ENCODE data around the gene DBNL.

The DBNL gene

DNA sequence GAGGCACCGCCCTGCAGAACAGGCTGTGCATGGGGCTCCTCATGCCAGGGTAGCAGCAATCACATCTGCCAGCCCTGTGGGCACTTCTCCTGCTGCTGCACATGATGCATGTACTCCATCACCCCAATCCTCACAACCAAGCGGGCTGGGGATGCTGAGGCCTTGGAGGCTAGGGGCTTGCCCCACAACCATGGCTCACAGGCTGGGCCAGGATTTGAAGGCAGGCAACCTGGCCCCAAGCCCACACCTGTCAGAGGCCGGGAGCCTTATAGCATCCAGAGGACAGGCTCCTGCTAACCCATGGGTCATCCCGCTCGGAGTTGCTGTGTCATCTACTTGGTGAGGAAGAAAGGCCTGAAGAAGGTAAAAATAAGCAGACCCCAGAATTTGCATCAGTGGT lies 35.6 kb downstream of the DBNL start:
- Histone ChIP-seq H3K27me3 (ENCODE audit: insufficient read depth, low read length, poor library complexity) (no peaks in the 10 kb centered on the region), H3K4me1 (ENCODE audit: control insufficient read depth, low read depth, low read length) (no peaks in the 10 kb centered on the region), H3K79me1 (ENCODE audit: low read length) (no peaks in the 10 kb centered on the region), H2BK15ac (replicated peaks; ENCODE audit: low read depth) (no peak overlapping the region), H2BK5ac (ENCODE audit: low read length) (no peak overlapping the region), H3K18ac (ENCODE audit: low read length) (no peak overlapping the region), H3K4me3 (ENCODE audit: low read length) (no peak overlapping the region), H3K4ac (ENCODE audit: low read depth, low read length) (no peak overlapping the region), H3K27ac (ENCODE audit: low read depth, low read length) (no peak overlapping the region), H2AK5ac (ENCODE audit: low read length) (no peak overlapping the region), H4K5ac (ENCODE audit: low read length) (no peak overlapping the region), H3K36me3 (ENCODE audit: control insufficient read depth, insufficient read depth, low read length) (peaks cover 3% of the 10 kb centered on the region), H4K8ac (ENCODE audit: low read depth, low read length) (no peak overlapping the region), H3K56ac (ENCODE audit: low read length) (no peak overlapping the region), H2BK120ac (ENCODE audit: low read depth, low read length) (no peak overlapping the region), H3K9ac (ENCODE audit: low read length) (no peak overlapping the region), H3K4me2 (ENCODE audit: low read length) (no peak overlapping the region), H3K79me2 (ENCODE audit: control insufficient read depth, insufficient read depth, low read length) (no peaks in the 10 kb centered on the region), H3K23ac (ENCODE audit: low read length) (no peak overlapping the region)
- WGBS (ENCODE audit: extremely low coverage, insufficient coverage, low lambda C conversion rate), result no CpG with 5 or more reads among the region's 5 CpGs
- DNase-seq, result no peak

- Histone ChIP-seq H4K5ac (ENCODE audit: low read length) (no peak overlapping the region), H3K36me3 (ENCODE audit: control insufficient read depth, insufficient read depth, low read length) (peaks cover 3% of the 10 kb centered on the region), H3K79me2 (ENCODE audit: control insufficient read depth, insufficient read depth, low read length) (no peaks in the 10 kb centered on the region), H3K23ac (ENCODE audit: low read length) (no peak overlapping the region), H3K27me3 (ENCODE audit: insufficient read depth, low read length, poor library complexity) (no peaks in the 10 kb centered on the region), H3K4ac (ENCODE audit: low read depth, low read length) (no peak overlapping the region), H3K4me2 (ENCODE audit: low read length) (no peak overlapping the region), H4K8ac (ENCODE audit: low read depth, low read length) (no peak overlapping the region), H3K56ac (ENCODE audit: low read length) (no peak overlapping the region), H3K18ac (ENCODE audit: low read length) (no peak overlapping the region), H3K79me1 (ENCODE audit: low read length) (no peaks in the 10 kb centered on the region), H2BK5ac (ENCODE audit: low read length) (no peak overlapping the region), H2AK5ac (ENCODE audit: low read length) (no peak overlapping the region), H2BK15ac (replicated peaks; ENCODE audit: low read depth) (no peak overlapping the region), H3K4me1 (ENCODE audit: control insufficient read depth, low read depth, low read length) (no peaks in the 10 kb centered on the region), H2BK120ac (ENCODE audit: low read depth, low read length) (no peak overlapping the region), H3K9ac (ENCODE audit: low read length) (no peak overlapping the region), H3K4me3 (ENCODE audit: low read length) (no peak overlapping the region), H3K27ac (ENCODE audit: low read depth, low read length) (no peak overlapping the region)
- no CpG with 5 or more reads among the region's 11 CpGs for WGBS (ENCODE audit: extremely low coverage, insufficient coverage, low lambda C conversion rate)
- DNase-seq, result no peak
Observed at GRCh38 chr7:44080686-44081265, 36.3 kb downstream of the DBNL start.

GRCh38 chr7:44081266-44081748 lies 36.8 kb downstream of the DBNL start:
- Histone ChIP-seq H3K4ac (ENCODE audit: low read depth, low read length) (no peak overlapping the region), H3K4me1 (ENCODE audit: control insufficient read depth, low read depth, low read length) (no peaks in the 10 kb centered on the region), H3K36me3 (ENCODE audit: control insufficient read depth, insufficient read depth, low read length) (peaks cover 3% of the 10 kb centered on the region), H3K79me2 (ENCODE audit: control insufficient read depth, insufficient read depth, low read length) (no peaks in the 10 kb centered on the region), H3K23ac (ENCODE audit: low read length) (no peak overlapping the region), H3K18ac (ENCODE audit: low read length) (no peak overlapping the region), H2BK120ac (ENCODE audit: low read depth, low read length) (no peak overlapping the region), H3K27me3 (ENCODE audit: insufficient read depth, low read length, poor library complexity) (no peaks in the 10 kb centered on the region), H3K79me1 (ENCODE audit: low read length) (no peaks in the 10 kb centered on the region), H3K4me2 (ENCODE audit: low read length) (no peak overlapping the region), H3K27ac (ENCODE audit: low read depth, low read length) (no peak overlapping the region), H4K5ac (ENCODE audit: low read length) (no peak overlapping the region), H2BK5ac (ENCODE audit: low read length) (no peak overlapping the region), H4K8ac (ENCODE audit: low read depth, low read length) (no peak overlapping the region), H2AK5ac (ENCODE audit: low read length) (no peak overlapping the region), H2BK15ac (replicated peaks; ENCODE audit: low read depth) (no peak overlapping the region), H3K56ac (ENCODE audit: low read length) (no peak overlapping the region), H3K4me3 (ENCODE audit: low read length) (no peak overlapping the region), H3K9ac (ENCODE audit: low read length) (no peak overlapping the region)
- no peak for DNase-seq
- WGBS (ENCODE audit: extremely low coverage, insufficient coverage, low lambda C conversion rate), result no CpG with 5 or more reads among the region's 9 CpGs

DNA sequence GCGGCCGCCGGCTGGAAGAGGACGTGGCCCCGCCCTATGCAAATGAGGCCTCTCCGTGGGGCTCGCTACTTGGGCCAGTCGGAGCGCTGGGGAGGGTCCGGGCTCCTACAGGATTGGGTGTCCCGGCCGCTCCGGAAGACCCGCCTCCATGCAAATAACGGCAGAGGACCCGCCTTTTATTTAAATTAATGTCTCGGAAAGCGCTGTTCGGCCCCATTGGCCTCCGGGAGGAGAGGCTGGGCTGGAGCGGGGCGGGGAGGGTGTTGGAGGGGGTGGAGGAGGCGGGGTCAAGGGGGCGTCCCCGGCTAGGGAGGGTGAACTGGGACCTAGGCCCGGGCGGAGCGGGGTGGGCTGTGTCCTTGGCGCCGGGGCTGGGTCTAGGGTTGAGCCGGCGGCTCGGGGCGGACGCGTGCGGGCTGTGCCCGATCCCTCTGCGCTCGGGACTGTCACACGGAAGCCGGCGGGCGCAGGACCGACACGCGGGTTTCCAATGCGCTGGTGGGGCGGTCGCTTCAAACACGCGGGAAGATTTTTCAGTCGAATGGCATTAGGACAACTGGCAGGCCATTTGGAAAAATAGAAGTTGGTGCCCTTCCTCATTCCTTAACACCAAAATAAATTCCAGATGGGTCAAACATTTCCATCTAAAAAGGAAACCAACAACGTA lies 38.2 kb downstream of the DBNL start:
- Histone ChIP-seq H3K79me1 (ENCODE audit: low read length) (no peaks in the 10 kb centered on the region), H2BK15ac (replicated peaks; ENCODE audit: low read depth) (no peak overlapping the region), H2BK5ac (ENCODE audit: low read length) (no peak overlapping the region), H3K4ac (ENCODE audit: low read depth, low read length) (no peak overlapping the region), H3K56ac (ENCODE audit: low read length) (peak overlapping the region; percentile 89), H4K5ac (ENCODE audit: low read length) (no peak overlapping the region), H3K18ac (ENCODE audit: low read length) (peak overlapping the region; percentile 64), H3K36me3 (ENCODE audit: control insufficient read depth, insufficient read depth, low read length) (peaks cover 3% of the 10 kb centered on the region), H2AK5ac (ENCODE audit: low read length) (no peak overlapping the region), H2BK120ac (ENCODE audit: low read depth, low read length) (no peak overlapping the region), H3K27me3 (ENCODE audit: insufficient read depth, low read length, poor library complexity) (no peaks in the 10 kb centered on the region), H3K9ac (ENCODE audit: low read length) (peak overlapping the region; percentile 82), H3K79me2 (ENCODE audit: control insufficient read depth, insufficient read depth, low read length) (no peaks in the 10 kb centered on the region), H3K27ac (ENCODE audit: low read depth, low read length) (no peak overlapping the region), H4K8ac (ENCODE audit: low read depth, low read length) (no peak overlapping the region), H3K4me3 (ENCODE audit: low read length) (peak overlapping the region; percentile 32), H3K4me1 (ENCODE audit: control insufficient read depth, low read depth, low read length) (no peaks in the 10 kb centered on the region), H3K23ac (ENCODE audit: low read length) (no peak overlapping the region), H3K4me2 (ENCODE audit: low read length) (peak overlapping the region; percentile 83)
- WGBS (ENCODE audit: extremely low coverage, insufficient coverage, low lambda C conversion rate), result no CpG with 5 or more reads among the region's 54 CpGs
- DNase-seq, result peak; percentile 100

DNA sequence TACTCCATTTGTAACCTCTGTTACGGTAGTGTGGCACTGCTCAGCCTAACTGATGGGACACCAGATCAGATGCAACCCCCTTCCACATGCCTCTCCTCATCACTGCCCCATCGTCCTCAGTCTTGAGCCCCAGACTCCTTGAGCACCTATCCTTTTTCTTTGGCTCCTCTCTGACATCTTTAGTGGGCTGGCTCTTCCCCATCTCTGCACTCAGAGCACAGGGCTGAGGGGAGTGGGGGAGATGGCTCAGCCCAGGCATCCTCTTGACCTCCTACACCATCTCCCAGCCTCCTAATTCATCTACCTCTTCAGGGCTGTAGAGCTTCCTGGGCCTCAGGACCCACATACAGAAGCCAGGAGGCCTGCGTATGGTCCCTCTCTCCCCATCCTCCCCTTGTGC lies 39.3 kb downstream of the DBNL start:
- H3K9ac ChIP-seq (ENCODE audit: low read length), result no peak overlapping the region
- no peaks in the 10 kb centered on the region for H3K36me3 ChIP-seq (ENCODE audit: control insufficient read depth, insufficient read depth, low read length)
- H4K8ac ChIP-seq (ENCODE audit: low read depth, low read length), result no peak overlapping the region
- no peaks in the 10 kb centered on the region for H3K79me2 ChIP-seq (ENCODE audit: control insufficient read depth, insufficient read depth, low read length)
- H3K79me1 ChIP-seq (ENCODE audit: low read length), result no peaks in the 10 kb centered on the region
- H3K4ac ChIP-seq (ENCODE audit: low read depth, low read length), result no peak overlapping the region
- no peaks in the 10 kb centered on the region for H3K4me1 ChIP-seq (ENCODE audit: control insufficient read depth, low read depth, low read length)
- no peak overlapping the region for H2BK15ac ChIP-seq (replicated peaks; ENCODE audit: low read depth)
- no peaks in the 10 kb centered on the region for H3K27me3 ChIP-seq (ENCODE audit: insufficient read depth, low read length, poor library complexity)
- no peak overlapping the region for H3K27ac ChIP-seq (ENCODE audit: low read depth, low read length)
- no peak overlapping the region for H2BK5ac ChIP-seq (ENCODE audit: low read length)
- H4K5ac ChIP-seq (ENCODE audit: low read length), result no peak overlapping the region
- H2BK120ac ChIP-seq (ENCODE audit: low read depth, low read length), result no peak overlapping the region
- no peak for DNase-seq
- WGBS (ENCODE audit: extremely low coverage, insufficient coverage, low lambda C conversion rate), result no CpG with 5 or more reads among the region's 3 CpGs
- H3K4me3 ChIP-seq (ENCODE audit: low read length), result no peak overlapping the region
- H3K4me2 ChIP-seq (ENCODE audit: low read length), result no peak overlapping the region
- no peak overlapping the region for H2AK5ac ChIP-seq (ENCODE audit: low read length)
- peak overlapping the region; percentile 15 for H3K56ac ChIP-seq (ENCODE audit: low read length)
- H3K23ac ChIP-seq (ENCODE audit: low read length), result no peak overlapping the region
- H3K18ac ChIP-seq (ENCODE audit: low read length), result no peak overlapping the region
